Right atrium auricular region (tissue), 2 donors: ENCODE results near the gene AMOTL2. TPM values are rescaled to one million over a fixed set of nuclear protein-coding genes. Genes with fewer than 3 reads are reported as not detected.

ENCODE experiments used
- DNase-seq: peaks from one replicate; pipeline ENCODE4 v3.0.0-alpha.2; 2019; ENCODE audit warnings: low spot score
- H3K27ac ChIP-seq, 2 donors: fragments of 200-600 bp; sonication (generic); 1 replicate in 1 of 2; 2 replicates in 1 of 2; pipeline ENCODE4 v1.5.1; 2016 to 2019
- H3K27me3 ChIP-seq, 2 donors: fragments of 200-600 bp; sonication (generic); one replicate each; pipeline versions ENCODE4 v1.5.1 to v1.6.0; 2017 to 2019
- H3K36me3 ChIP-seq: fragments of 200-600 bp; sonication (generic); one replicate; pipeline ENCODE4 v1.5.1; 2016
- H3K4me1 ChIP-seq, 2 donors: fragments of 200-600 bp; sonication (generic); one replicate each; pipeline versions ENCODE4 v1.5.1 to v1.6.0; 2017 to 2019
- H3K4me3 ChIP-seq, 2 donors: fragments of 200-600 bp; sonication (generic); 1 replicate in 1 of 2; 2 replicates in 1 of 2; pipeline ENCODE4 v1.5.1; 2017 to 2019; ENCODE audit warnings: mild to moderate bottlenecking in 1 of 2, moderate library complexity in 1 of 2
- H3K9me3 ChIP-seq, 2 donors: fragments of 200-600 bp; sonication (generic); one replicate each; pipeline ENCODE4 v1.5.1; 2019
- total RNA-seq, 2 donors: library from RNA; depleted of rRNA; stranded (reverse); fragments of >200 nt; gene quantifications; one replicate each; pipeline ENCODE4 v1.1.0, GENCODE V29; 2016
- TF ChIP-seq, protein P1 (sequence below), 2 donors: fragments of 200-600 bp; sonication (generic); IDR thresholded peaks; one replicate each; pipeline ENCODE4 v1.5.1; 2019; ENCODE audit warnings: antibody characterized with exemption in 2 of 2

Gene AMOTL2
- total RNA-seq, 2 donors from 2014 or later: 62.3 to 119 TPM

DNA sequence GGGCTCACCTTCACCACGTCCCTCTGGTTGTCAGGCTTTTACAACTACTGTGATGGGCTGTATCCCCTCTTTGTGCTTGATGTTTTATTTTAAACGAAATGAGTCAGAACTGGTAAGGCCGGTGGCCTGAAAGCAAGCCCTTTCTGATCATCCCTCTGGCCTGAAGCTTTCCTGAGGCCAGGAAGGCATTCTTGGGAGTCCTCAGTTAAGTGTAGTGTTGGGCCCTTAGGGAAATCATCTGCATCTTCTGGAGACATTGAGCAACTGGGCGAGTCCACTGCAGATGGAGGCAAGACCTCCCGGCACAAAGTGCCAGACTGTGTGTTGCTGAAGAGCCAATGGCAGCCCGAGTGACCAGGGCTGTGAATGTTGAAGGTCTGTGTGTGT, 33.0 kb upstream of the AMOTL2 start:
- Histone ChIP-seq H3K27ac (peak overlapping the region in 1 of 2 donors; percentile 37), H3K36me3 (no peaks in the 10 kb centered on the region), H3K4me3 (peak overlapping the region in 1 of 2 donors; percentile 55), H3K27me3 (no peaks in the 10 kb centered on the region), H3K4me1 (peaks cover 0 to 16% of the 10 kb centered on the region in 2 donors), H3K9me3 (peaks cover 0 to 3% of the 10 kb centered on the region in 2 donors)
- TF ChIP-seq, protein P1, sequence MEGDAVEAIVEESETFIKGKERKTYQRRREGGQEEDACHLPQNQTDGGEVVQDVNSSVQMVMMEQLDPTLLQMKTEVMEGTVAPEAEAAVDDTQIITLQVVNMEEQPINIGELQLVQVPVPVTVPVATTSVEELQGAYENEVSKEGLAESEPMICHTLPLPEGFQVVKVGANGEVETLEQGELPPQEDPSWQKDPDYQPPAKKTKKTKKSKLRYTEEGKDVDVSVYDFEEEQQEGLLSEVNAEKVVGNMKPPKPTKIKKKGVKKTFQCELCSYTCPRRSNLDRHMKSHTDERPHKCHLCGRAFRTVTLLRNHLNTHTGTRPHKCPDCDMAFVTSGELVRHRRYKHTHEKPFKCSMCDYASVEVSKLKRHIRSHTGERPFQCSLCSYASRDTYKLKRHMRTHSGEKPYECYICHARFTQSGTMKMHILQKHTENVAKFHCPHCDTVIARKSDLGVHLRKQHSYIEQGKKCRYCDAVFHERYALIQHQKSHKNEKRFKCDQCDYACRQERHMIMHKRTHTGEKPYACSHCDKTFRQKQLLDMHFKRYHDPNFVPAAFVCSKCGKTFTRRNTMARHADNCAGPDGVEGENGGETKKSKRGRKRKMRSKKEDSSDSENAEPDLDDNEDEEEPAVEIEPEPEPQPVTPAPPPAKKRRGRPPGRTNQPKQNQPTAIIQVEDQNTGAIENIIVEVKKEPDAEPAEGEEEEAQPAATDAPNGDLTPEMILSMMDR (IDR thresholded peaks at IDR 0.05): no peak
- DNase-seq: no peak

DNA sequence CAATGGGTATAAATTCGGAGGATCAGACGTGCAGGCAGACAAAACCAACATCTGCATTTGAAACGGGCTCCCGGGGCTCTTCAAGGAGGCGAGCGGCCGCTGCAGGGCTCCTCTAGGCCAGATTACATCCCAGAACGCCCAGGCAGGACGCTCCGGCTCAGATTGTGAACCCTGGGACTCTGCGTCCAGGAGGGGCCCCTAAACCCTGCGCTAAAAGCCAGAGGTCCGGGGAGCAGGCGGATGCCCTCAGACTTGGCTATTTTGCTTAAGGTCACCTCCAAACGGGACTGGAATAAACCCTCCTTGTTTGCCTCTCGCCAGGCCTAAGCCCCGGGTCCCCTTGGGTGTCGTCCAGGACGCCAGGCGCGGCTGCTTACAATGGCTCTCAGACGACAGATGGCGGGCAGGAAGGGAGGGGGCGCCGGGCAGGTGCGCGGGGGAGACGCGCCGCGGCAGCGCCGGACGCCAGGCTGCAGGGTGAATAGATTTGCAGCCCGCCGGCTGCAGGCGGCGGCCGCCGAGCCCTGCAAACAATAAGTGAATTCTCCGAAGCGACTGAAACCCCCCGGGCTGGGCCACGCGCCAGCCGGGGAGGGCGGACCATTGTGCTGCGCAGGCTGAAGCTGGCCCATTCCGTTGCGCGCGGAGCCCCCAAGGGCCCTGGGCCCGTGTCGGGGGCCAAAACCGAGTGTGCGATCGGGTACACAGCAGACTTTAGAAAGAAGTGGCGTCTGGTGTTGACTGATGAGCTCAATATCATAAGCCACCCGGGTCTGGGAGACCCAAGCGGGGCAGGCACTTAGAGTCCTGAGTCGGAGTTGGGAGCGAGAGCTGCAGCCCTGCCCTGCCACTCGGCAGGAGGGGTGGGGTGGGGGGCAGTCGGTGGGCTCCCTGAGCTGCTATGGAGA, 32.3 kb upstream of the AMOTL2 start:
- Histone ChIP-seq H3K36me3 (no peaks in the 10 kb centered on the region), H3K27ac (peak overlapping the region in 1 of 2 donors; percentile 37), H3K4me1 (peaks cover 0 to 16% of the 10 kb centered on the region in 2 donors), H3K9me3 (peaks cover 0 to 10% of the 10 kb centered on the region in 2 donors), H3K27me3 (no peaks in the 10 kb centered on the region), H3K4me3 (peak overlapping the region; percentile 37 to 55)
- TF ChIP-seq, protein P1 (IDR thresholded peaks at IDR 0.05): peak in 1 of 2 donors; percentile 19
- no peak for DNase-seq

DNA sequence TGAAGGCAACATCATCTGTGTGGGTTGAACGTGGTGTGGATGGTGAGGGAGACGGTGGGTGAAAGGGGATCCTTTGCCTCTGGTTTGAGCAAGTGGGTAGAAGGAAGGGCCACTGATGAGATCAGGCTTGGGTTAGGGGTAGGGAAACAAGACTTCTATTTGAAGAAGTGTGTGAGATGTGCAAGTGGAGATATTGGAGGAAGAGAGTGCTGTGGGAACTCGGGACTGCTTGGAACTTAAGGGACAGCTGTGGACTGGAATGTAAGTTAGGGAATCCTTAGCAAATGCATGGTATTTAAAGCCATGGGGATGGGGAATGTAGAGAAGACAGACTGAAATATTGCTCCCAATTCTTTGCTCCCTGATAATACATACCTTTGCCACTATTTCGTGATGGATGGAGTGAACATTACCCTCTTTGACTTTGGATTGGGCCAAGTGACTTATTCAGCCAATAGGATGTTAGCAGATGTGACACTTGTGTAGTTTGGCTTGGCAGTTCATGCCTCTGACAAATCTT, 30.2 kb upstream of the AMOTL2 start:
- Histone ChIP-seq H3K4me3 (no peak overlapping the region), H3K4me1 (peaks cover 0 to 16% of the 10 kb centered on the region in 2 donors), H3K27me3 (no peaks in the 10 kb centered on the region), H3K36me3 (no peaks in the 10 kb centered on the region), H3K9me3 (peaks cover 0 to 10% of the 10 kb centered on the region in 2 donors), H3K27ac (no peak overlapping the region)
- DNase-seq: no peak
- TF ChIP-seq, protein P1 (IDR thresholded peaks at IDR 0.05): no peak

DNA sequence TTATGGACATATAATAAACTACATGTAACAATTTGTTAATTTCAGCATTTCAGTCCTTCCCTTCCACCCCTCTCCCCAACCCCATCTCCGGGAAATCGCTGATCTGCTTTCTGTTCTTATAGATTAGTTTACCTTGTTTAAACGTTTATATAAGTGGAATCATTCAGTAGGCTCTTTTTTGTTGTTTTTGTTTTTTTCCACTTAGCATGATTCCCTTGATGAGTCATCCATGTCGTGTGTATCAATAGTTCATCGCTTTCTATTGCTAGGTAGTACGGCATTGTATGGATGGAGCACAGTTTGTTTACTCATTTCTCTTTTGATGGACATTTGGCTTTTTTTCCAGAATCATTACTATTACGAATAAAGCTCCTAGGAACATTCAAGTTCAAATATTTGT, 23.5 kb upstream of the AMOTL2 start:
- TF ChIP-seq, protein P1 (IDR thresholded peaks at IDR 0.05): no peak
- Histone ChIP-seq H3K4me3 (no peak overlapping the region), H3K9me3 (peaks cover 0 to 10% of the 10 kb centered on the region in 2 donors), H3K4me1 (peaks cover 0 to 31% of the 10 kb centered on the region in 2 donors), H3K27me3 (no peaks in the 10 kb centered on the region), H3K27ac (no peak overlapping the region), H3K36me3 (no peaks in the 10 kb centered on the region)
- DNase-seq: no peak

DNA sequence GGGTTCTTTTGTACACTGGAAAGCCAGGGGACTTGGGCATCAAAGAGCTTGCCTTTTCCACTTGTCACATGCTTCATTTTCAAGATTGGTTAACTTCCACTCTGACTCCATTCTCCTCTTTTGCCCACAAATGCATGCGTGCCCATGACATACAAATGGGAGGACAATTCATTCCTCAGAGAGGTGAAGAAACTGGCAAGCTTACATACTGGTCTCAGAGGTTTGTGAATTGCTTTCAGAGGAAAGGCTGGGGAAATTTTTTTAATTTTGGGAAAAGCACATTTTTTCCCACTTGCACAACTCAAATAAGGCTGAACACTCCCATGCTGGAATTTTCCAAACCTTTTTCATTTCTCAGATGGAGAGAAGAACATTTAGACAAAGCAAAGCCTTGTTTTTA, 20.9 kb upstream of the AMOTL2 start:
- no peak for DNase-seq
- TF ChIP-seq, protein P1 (IDR thresholded peaks at IDR 0.05): no peak
- Histone ChIP-seq H3K27me3 (no peaks in the 10 kb centered on the region), H3K4me1 (peaks cover 0 to 41% of the 10 kb centered on the region in 2 donors), H3K27ac (peak overlapping the region in 1 of 2 donors; percentile 64), H3K9me3 (no peaks in the 10 kb centered on the region), H3K36me3 (no peaks in the 10 kb centered on the region), H3K4me3 (no peak overlapping the region)
